ENCODE results near the gene SNX22.

GRCh38 chr15:64117759-64118487, 33.6 kb upstream of the SNX22 start:
- TF ChIP-seq, protein P1, sequence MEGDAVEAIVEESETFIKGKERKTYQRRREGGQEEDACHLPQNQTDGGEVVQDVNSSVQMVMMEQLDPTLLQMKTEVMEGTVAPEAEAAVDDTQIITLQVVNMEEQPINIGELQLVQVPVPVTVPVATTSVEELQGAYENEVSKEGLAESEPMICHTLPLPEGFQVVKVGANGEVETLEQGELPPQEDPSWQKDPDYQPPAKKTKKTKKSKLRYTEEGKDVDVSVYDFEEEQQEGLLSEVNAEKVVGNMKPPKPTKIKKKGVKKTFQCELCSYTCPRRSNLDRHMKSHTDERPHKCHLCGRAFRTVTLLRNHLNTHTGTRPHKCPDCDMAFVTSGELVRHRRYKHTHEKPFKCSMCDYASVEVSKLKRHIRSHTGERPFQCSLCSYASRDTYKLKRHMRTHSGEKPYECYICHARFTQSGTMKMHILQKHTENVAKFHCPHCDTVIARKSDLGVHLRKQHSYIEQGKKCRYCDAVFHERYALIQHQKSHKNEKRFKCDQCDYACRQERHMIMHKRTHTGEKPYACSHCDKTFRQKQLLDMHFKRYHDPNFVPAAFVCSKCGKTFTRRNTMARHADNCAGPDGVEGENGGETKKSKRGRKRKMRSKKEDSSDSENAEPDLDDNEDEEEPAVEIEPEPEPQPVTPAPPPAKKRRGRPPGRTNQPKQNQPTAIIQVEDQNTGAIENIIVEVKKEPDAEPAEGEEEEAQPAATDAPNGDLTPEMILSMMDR (tag by site-specific recombination; IDR thresholded peaks at IDR 0.05), result no peak
- no peak for TF ChIP-seq KLF10 (tag by site-specific recombination; IDR thresholded peaks at IDR 0.05)
